ENCODE measurements around the gene PPIL4. TPM values are rescaled to one million over a fixed set of nuclear protein-coding genes. Genes with fewer than 3 reads are reported as not detected.
"Not testable (repeated sequence)": the region's sequence is repeated elsewhere in the genome, so short reads cannot be mapped to it uniquely, and the experiment has no call there.

PPIL4 gene
- total RNA-seq, 1 donor from 2014 or later = 18.6 TPM

DNA sequence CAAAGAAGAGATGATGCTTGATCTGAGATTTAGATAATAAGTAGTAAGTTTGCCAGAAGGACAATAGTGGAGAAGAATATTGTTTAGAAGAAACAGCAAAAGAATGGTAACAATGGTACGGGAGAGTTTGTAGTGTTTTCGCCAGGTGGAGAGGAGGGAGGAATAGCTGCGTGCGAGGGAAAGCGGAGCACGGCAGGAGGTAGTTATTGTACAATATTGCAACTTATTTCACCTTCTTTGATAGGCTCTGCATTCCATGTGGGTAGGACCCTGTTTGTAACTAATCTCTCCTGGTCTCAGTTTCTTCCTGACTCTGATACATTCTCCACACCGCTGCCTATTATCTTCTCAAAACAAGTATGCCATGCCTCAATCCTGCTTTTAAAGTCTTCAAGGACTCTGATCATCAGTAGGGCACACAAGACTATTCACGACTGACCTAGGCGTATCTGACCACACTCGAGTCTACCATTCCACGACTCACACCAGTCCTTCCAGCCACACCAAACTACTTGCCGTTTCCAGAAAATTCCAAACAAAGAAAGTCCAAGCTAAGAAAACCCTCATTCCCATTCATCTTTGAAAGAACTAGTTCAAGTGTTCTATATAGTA lies 1.1 kb downstream of the PPIL4 start:
- intact Hi-C loops (cut with DNase I) = loop anchor here (10.0 kb wide), 1 partner anchor 460 kb away; no protein-coding TSS in a partner anchor
- no peak for DNase-seq (ENCODE audit: low spot score)

DNA sequence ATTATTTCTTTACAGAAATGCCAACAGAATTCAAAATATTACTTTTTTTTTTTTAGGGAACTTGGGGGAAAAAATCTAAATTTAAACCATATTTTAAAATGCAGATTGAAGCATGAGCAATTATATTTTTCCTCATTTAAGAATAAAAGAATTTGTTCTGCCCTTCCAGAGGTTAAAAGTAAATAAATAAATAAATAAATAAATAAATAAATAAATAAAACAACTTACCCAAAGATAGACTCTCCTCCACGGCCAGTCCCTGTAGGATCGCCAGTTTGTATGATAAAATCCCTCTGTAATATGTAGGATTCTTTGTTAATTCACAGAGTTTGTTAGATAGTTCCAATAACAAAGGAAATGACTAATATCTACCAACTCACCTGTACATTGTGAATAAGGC lies 4.7 kb downstream of the PPIL4 start:
- intact Hi-C loops (cut with DNase I) = loop anchor here (10.0 kb wide), 1 partner anchor 464 kb away; no protein-coding TSS in a partner anchor

DNA sequence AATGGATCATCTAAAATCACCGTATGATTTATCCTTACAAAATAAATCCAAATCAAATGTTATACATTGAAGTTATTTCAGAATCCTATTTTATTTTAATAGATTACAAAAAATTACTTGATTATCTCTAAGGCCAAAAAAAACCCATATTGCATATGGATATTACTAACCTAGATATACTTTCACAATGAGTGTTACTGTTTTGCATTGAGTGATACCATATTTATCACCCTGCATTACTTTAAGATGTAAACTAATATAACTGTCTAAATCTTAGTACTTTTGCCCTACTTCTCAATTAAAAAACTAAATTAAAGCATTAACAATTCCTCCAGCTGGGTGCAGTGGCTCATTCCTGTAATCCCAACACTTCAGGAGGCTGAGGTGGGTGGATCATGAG lies 11.1 kb downstream of the PPIL4 start:
- no peak for DNase-seq (ENCODE audit: low spot score)
- intact Hi-C loops (cut with DNase I) = no loop called here

More for the DNA sequence above, 4.7 kb downstream of the PPIL4 start:
- DNase-seq (ENCODE audit: low spot score) = no peak

DNA sequence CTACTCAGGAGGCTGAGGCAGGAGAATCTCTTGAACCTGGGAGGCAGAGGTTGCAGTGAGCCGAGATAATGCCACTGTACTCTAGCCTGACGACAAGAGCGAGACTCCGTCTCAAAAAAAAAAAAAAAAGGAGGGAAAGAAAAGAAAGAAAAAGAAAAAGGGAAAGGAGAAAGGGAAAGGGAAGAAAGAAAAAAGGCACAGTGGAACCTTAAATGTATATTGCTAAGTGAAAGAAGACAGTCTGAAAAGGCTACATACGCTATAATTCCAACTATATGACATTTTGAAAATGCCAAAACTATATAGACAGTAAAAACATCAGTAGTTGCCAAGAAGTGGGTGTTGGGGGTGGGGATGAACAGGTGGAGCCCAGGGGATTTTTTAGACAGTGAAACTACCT lies 16.2 kb downstream of the PPIL4 start:
- intact Hi-C loops (cut with DNase I) = no loop called here
- no peak for DNase-seq (ENCODE audit: low spot score)

DNA sequence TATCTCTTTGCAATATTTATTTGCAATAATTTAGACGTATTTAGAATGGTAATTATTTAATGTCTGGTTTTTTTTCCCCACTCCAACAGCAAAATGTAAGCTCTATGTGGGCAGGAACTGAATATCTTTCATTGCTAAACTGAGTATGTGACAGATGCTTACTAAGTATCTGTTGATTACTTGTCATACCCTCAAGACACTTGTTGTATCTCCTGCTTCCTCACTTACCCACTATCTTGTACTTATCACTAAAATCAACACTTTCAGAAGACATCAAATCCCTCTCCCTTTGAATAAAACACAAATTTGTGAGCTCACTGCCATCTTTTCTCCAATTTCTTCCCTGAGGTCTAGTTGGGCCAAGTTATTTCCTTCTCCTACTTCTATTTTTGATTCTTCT lies 30.3 kb downstream of the PPIL4 start:
- DNase-seq (ENCODE audit: low spot score) = no peak
- intact Hi-C loops (cut with DNase I) = loop anchor here (5.0 kb wide), 1 partner anchor 88 kb away; no protein-coding TSS in a partner anchor

DNA sequence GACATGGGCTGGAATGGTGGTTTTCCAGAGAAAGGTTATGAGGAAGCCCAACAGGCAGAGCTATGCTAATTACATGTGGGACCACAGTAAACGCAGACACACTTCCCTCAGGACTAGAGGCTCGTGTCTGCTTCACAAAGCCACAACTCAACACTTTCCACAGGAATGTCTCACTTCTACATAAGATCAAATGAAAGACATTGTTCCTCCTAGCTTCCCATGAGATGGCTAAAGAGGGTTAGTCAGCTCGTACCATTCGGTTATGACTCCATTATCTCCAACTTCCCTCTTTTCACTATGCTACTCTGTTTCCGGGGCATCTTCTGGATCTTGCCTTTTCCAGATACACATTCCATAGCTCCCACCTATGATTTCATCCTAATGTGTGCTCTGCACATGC lies 31.9 kb downstream of the PPIL4 start:
- no peak for DNase-seq (ENCODE audit: low spot score)
- intact Hi-C loops (cut with DNase I) = no loop called here

DNA sequence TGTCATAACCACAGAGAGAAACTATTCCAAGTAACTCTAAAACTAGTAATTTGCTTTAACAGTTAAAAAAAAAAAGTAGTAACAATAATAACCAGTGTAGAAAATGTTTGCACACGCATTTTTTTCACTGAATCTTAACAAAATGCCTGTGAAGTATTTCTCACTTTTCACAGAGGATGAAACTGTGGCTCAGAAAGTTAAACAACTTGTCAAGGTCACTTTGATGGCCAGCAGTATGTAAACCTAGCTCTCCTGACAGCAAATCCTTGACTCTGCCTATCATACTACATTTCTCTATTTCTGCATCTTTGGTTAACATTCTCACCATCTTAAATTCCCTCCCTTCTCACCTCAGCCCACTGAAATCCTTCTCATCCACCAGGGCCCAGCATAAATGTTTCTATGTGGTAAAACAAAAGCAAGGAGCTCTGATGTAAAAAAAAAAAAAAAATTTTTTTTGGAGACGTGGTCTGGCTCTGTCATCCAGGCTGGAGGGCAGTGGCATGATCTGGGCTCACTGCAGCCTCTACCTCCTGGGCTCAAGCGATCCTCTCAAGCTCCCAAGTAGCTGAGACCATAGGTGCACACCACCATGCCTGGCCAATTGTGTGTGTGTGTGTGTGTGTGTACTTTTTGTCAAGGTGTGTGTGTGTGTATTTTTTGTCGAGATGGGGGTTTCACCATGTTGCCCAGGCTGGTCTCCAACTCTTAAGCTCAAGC lies 34.9 kb downstream of the PPIL4 start:
- DNase-seq (ENCODE audit: low spot score) = no peak
- intact Hi-C loops (cut with DNase I) = no loop called here

DNA sequence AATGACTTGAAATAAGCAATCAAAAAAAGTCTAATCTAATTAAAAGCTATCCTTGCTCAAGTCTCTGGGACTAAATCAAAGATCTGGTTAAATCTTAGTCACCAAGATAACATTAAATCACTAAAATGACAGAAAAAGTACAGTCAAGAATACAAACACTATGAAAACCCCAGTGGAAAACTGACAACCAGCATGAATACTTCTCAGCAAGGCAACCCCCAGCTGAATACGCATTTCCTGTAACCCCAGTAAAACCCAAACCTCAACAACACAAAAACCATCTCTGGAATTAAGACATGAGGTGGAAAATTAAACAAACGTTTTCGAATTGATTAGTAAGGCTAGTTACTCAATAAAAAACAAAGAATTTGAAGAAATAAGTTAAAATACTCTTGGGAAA lies 37.4 kb downstream of the PPIL4 start:
- DNase-seq (ENCODE audit: low spot score) = no peak
- intact Hi-C loops (cut with DNase I) = no loop called here

DNA sequence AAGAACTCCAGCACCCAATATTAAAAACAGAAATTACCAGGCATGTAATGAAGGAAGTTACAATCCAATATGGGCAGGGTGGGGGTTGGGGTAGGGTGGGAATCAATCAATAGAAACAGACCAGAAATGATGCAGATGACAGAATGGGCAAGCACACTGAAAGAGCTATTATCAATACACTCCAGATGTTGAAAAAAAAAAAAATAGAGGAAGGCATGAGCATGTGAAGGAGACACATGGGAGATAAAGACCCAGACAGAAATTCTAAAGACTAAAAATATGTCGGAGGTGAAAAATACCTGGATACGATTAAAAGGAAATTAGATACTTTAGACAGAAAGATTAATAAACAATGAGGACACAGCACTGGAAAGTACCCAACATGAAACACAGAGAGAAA lies 42.0 kb downstream of the PPIL4 start:
- intact Hi-C loops (cut with DNase I) = no loop called here

DNA sequence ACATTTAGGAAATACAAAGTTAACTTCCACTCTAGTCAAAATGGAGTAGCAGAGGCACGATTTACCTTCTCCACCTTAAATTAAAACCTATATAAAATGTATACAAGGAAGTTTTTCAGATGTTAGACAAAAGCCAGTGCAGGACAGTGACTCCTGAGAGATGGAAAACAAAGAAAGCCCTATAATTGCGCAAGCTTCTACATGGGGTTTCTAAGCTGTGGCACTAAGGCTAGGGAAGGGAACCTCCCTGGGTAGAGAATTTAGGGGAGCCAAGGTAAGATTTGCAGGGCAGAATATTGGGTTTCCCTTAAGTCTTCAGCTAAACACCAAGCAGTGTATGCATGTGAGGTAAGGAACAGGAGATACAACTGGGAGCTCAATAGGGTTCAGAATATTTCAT lies 42.6 kb downstream of the PPIL4 start:
- intact Hi-C loops (cut with DNase I) = no loop called here
- DNase-seq (ENCODE audit: low spot score) = no peak

More for the DNA sequence above, 42.0 kb downstream of the PPIL4 start:
- DNase-seq (ENCODE audit: low spot score) = no peak

DNA sequence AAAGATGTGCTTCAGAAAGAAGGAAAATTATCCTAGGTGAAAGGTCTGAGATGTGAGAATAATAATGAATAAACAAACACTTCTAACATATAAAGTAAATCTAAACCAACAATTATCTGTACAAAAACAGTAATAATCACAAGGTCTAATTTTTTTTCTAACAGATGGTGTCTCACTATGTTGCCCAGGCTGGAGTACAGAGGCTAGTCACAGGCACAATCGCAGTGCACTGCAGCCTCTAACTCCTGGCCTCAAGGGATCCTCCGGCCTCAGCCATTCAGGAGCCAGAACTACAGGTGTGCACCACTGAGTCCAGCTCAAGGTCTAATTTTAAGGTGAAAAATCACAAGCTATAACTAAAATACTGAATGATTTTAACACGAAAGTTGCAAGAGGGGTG lies 44.1 kb downstream of the PPIL4 start:
- no peak for DNase-seq (ENCODE audit: low spot score)
- intact Hi-C loops (cut with DNase I) = no loop called here

DNA sequence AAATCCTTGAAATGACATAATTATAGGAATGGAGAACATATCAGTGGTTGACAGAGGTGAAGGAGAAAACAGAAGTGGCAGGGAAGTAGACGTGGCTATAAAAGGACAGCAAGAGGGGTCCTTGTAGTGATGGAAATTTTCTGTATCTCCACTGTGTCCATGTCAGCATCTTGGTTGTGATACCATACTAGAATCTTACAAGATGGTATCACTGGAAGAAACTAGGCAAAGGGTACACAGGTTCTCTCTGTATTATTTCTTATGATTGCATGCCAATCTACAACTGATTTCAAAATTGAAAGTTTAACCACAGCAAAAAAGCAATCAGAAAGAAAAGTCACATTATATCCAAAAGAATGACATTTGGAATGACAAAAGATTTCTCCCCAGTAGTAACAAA lies 44.6 kb downstream of the PPIL4 start:
- DNase-seq (ENCODE audit: low spot score) = no peak
- intact Hi-C loops (cut with DNase I) = no loop called here

DNA sequence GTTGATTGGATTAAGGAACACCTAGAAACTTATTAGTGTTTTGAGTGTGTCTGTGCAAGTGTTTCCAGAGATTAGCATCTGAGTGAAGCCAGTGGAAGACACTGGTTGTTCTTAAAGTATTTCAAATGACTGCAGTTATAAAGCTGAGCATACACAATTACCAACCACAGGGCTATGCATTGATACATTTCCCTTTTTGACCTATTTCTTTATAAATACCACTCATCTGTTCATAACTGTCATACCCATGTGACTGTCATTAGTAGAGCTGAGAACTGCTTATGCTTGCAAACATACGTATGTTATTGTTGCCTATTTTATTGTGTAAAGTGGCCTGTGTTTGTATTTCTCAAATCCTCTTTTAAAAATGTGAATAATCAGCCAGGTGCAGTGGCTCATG lies 45.7 kb downstream of the PPIL4 start:
- DNase-seq (ENCODE audit: low spot score) = no peak
- intact Hi-C loops (cut with DNase I) = no loop called here

DNA sequence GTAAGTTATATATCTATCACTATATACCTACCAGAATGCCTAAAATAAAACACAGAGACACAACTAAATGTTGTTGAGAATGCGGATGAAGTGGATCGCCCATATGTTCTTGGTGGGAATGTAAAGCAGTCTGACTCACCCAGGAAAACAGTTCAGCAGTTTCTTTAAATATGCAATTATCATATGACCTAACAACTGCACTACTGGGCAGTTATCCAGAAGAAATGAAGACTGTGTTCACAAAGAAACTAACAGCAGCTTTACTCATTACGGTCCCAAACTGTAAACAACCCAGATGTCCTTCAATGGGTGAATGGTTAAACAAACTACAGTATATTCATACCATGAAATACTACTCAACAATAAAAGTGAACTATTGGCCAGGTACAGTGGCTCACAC lies 46.8 kb downstream of the PPIL4 start:
- intact Hi-C loops (cut with DNase I) = no loop called here
- no peak for DNase-seq (ENCODE audit: low spot score)

DNA sequence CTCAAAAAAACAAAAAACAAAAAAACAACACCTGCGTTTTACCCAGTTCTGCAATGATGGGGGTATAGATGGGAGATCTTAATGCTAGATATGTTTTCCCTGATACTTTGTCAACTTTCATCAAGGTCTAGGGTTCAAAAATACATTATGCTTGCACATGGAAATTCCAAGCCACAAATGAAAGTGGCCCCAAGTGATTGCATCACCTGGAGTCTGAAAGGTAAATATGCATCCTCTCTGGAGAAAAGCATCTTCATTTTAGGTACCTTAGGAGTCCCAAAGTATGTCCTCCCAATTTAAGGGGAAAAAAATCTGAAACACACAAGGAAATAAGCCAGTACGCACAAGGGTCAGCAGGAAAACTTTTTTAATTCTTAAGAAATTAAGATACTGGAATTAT lies 48.5 kb downstream of the PPIL4 start:
- intact Hi-C loops (cut with DNase I) = no loop called here
- no peak for DNase-seq (ENCODE audit: low spot score)

DNA sequence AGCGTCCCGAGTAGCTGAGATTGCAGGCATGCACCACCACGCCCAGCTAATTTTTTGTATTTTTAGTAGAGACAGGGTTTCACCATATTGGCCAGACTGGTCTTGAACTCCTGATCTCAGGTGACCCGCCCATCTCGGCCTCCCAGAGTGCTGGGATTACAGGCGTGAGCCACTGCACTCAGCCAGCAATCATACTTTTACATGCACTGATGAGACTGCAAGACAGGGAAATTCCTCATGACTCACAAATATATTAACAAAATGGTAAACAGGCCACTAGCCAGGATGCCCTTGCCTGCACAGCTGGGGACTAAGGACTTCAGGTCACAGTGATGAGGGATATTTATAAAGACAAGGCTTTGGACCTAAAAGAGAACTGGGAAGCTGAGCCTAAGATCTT lies 49.2 kb downstream of the PPIL4 start:
- intact Hi-C loops (cut with DNase I); DNase-seq (ENCODE audit: low spot score): not testable (repeated sequence)

DNA sequence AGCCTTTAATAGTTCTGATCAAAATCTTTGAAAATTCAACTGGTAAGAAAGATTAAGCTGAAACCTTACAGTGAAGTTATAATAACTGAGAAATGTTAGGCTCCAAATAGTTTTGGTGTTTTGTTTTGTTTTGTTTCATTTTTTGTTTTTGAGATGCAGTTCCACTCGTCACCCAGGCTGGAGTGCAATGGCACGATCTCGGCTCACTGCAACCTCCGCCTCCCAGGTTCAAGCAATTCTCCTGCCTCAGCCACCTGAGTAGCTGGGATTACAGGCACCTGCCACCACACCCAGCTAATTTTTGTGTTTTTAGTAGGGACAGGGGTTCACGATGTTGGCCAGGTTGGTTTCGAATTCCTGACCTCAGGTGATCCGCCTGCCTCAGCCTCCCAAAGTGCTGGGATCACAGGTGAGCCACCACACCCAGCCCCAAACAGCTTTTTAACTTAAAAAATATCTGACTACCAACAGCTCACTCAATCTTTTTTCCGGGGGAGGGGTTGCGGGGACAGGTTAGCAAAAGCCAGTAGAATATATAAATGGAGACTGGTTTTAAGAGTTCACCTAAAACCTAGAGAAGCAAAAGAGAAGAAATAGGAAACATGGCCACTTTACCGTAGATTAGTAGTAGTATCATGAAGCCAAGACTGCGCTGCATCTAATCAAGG lies 50.4 kb downstream of the PPIL4 start:
- intact Hi-C loops (cut with DNase I); DNase-seq (ENCODE audit: low spot score): not testable (repeated sequence)

DNA sequence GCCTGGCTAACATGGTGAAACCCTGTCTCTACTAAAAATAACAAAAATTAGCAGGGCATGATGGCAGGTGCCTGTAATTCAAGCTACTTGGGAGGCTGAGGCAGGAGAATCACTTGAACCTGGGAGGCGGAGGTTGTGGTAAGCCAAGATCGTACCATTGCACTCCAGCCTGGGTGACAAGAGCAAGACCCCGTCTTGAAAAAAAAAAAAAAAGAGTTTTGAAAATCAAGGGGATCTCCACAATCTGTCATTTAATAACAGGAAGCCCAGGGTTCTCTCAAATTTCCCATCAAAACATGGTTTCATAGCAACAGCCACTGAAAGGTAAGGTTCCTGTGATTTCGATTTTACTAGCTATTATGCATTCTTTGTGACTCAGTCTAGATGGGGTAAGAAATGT lies 51.0 kb downstream of the PPIL4 start:
- intact Hi-C loops (cut with DNase I); DNase-seq (ENCODE audit: low spot score): not testable (repeated sequence)

DNA sequence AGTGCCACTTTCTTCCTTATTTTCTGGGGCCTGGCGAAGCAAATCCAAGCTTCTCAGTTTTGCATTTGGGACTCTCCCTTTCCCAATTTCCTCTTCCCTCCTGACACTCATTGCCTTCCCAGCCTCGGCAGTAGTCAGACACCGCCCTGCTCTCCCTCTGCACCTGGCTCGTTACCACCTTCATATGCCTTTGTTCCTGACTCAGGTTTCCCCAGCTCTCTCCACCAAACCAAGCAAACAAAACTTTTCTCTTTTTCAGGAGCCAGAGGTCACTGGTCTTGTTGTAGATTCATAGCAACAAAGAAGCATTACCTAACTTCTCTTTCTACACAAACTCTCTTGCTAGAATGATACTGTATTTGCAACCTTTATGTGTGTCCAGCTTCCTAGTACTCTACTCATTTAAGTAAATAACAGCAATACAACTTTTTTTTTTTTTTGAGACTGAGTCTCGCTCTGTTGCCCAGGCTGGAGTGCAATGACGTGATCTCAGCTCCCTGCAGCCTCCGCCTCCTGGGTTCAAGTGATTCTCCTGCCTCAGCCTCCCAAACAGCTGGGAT lies 52.0 kb downstream of the PPIL4 start:
- intact Hi-C loops (cut with DNase I) = no loop called here
- no peak for DNase-seq (ENCODE audit: low spot score)

DNA sequence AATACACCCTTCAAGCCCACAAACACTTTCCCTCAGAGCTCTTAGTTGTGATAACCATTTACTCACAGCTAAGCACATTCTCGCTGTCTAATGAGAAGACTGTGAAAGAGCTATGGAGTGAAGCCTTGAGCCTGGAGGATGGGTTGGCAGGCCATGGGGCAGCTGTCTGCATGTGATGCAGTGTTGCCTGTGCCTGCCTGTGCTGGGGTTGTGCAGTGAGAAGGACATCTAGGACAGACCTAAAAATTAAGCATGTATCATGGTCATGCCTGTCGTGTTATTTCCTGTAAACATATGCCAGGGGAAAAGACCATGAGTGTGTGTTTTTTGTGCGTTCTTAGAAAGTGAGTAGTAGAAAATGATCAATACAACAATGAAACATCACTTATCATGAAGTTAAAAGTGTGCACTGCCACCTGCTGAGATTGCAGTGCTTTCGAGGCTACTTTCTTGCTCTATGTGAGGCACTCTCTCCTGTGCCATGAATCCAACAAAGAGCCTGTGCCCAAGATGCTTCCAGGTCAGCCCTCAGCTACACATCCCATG lies 53.0 kb downstream of the PPIL4 start:
- intact Hi-C loops (cut with DNase I) = no loop called here
- no peak for DNase-seq (ENCODE audit: low spot score)
